Caco-2 (cell line): ENCODE data around the gene CNIH3. TPM values are rescaled to one million over a fixed set of nuclear protein-coding genes. Genes with fewer than 3 reads are reported as not detected.

ENCODE experiments used
- BruUV-seq: library from RNA; stranded (reverse); fragments of 400-500 nt; replicated peaks from 2 replicates; lab custom pipeline; 2021; lab: Mats Ljungman, UMichigan
- CTCF ChIA-PET: fragments of 300-600 bp; sonication (Branson Sonifier 250); formaldehyde crosslinking; loops from one replicate; lab custom pipeline; 2022; ENCODE audit warnings: antibody characterized with exemption; lab: Charles Lee
- POLR2A ChIA-PET: fragments of 300-600 bp; sonication (Branson Sonifier 250); formaldehyde crosslinking; loops from one replicate; lab custom pipeline; 2022; ENCODE audit warnings: antibody characterized with exemption; lab: Charles Lee
- DNase-seq, 2 experiments: peaks; one replicate each; pipeline versions ENCODE4 v3.0.0 to v3.0.0-alpha.2; 2020 to 2022
- H3K27me3 ChIP-seq: replicated peaks from 2 replicates; pipeline ENCODE4 v1.6.0; 2011; ENCODE audit warnings: low read length; ENCODE audit not compliant: control insufficient read depth, insufficient read depth
- H3K36me3 ChIP-seq: 2 replicates; pipeline ENCODE4 v1.5.1; 2011; ENCODE audit warnings: low read length; ENCODE audit not compliant: control insufficient read depth, insufficient read depth
- H3K4me1 ChIP-seq: fragments of 250-450 bp; sonication (Bioruptor Pico); 2 replicates; pipeline ENCODE4 v1.5.1; 2020; ENCODE audit warnings: mild to moderate bottlenecking
- H3K4me3 ChIP-seq: 2 replicates; pipeline ENCODE4 v1.5.1; 2011; ENCODE audit warnings: low read depth, mild to moderate bottlenecking, control low read depth, low read length
- H3K9me3 ChIP-seq: fragments of 250-450 bp; sonication (Bioruptor Pico); 2 replicates; pipeline ENCODE4 v1.5.1; 2020; ENCODE audit warnings: mild to moderate bottlenecking, moderate library complexity
- H3K27ac Mint-ChIP-seq: one replicate; pipeline ENCODE4 v1.8.0; 2022; ENCODE audit warnings: mixed read lengths; ENCODE audit not compliant: unreplicated experiment
- H3K27me3 Mint-ChIP-seq: one replicate; pipeline ENCODE4 v1.8.0; 2022; ENCODE audit warnings: mixed read lengths; ENCODE audit not compliant: insufficient read depth, unreplicated experiment
- H3K36me3 Mint-ChIP-seq: one replicate; pipeline ENCODE4 v1.8.0; 2022; ENCODE audit warnings: mild to moderate bottlenecking, mixed read lengths; ENCODE audit not compliant: insufficient read depth, unreplicated experiment
- H3K4me1 Mint-ChIP-seq: one replicate; pipeline ENCODE4 v1.8.0; 2022; ENCODE audit warnings: low read depth, mixed read lengths; ENCODE audit not compliant: unreplicated experiment
- H3K4me3 Mint-ChIP-seq: one replicate; pipeline ENCODE4 v1.8.0; 2022; ENCODE audit warnings: mild to moderate bottlenecking, moderate library complexity, mixed read lengths; ENCODE audit not compliant: unreplicated experiment
- H3K9me3 Mint-ChIP-seq: one replicate; pipeline ENCODE4 v1.8.0; 2022; ENCODE audit warnings: mixed read lengths; ENCODE audit not compliant: unreplicated experiment
- CTCF ChIP-seq, 2 experiments: fragments of 200-600 bp in 1 of 2; IDR thresholded peaks; 1 replicate in 1 of 2; 2 replicates in 1 of 2; pipeline versions ENCODE4 v1.5.1 to v1.8.0; 2011 to 2022; ENCODE audit warnings: antibody characterized with exemption in 1 of 2, control low read depth in 1 of 2, inconsistent platforms in 1 of 2, low read depth in 1 of 2, low read length in 1 of 2, mild to moderate bottlenecking in 1 of 2, moderate library complexity in 1 of 2; ENCODE audit not compliant: insufficient read depth in 1 of 2, severe bottlenecking in 1 of 2, unreplicated experiment in 1 of 2
- intact Hi-C: fragments of 100-400 bp; cut with micrococcal nuclease; formaldehyde crosslinking; loops from one replicate; pipeline ENCODE4 v1.10.0; 2022; ENCODE audit not compliant: unreplicated experiment
- total RNA-seq: library from RNA; stranded (reverse); gene quantifications from 2 replicates; pipeline ENCODE4 v1.2.3, GENCODE V29; 2022

The CNIH3 gene
- total RNA-seq, 1 experiment from 2014 or later, result 2.2 TPM

GRCh38 chr1:224675590-224675989 lies 59.5 kb downstream of the CNIH3 start:
- no peak overlapping the region for H3K27ac Mint-ChIP-seq
- POLR2A ChIA-PET, result no interaction called here
- no peak for TF ChIP-seq CTCF (IDR thresholded peaks at IDR 0.05; ENCODE audit: insufficient read depth in 1 of 2, low read depth in 1 of 2, low read length in 1 of 2, severe bottlenecking in 1 of 2, unreplicated experiment in 1 of 2)
- no peak for DNase-seq
- H3K4me3 Mint-ChIP-seq, result no peak overlapping the region
- H3K4me1 Mint-ChIP-seq, result no peaks in the 10 kb centered on the region
- no peaks in the 10 kb centered on the region for H3K9me3 Mint-ChIP-seq
- intact Hi-C loops, result no loop called here
- H3K4me3 ChIP-seq, result no peak overlapping the region
- H3K27me3 Mint-ChIP-seq, result no peaks in the 10 kb centered on the region
- H3K36me3 Mint-ChIP-seq, result no peaks in the 10 kb centered on the region
- CTCF ChIA-PET, result no interaction called here
- no peaks in the 10 kb centered on the region for H3K4me1 ChIP-seq
- H3K9me3 ChIP-seq, result no peaks in the 10 kb centered on the region
- no peaks in the 10 kb centered on the region for H3K36me3 ChIP-seq
- no TSS peak for BruUV-seq
- H3K27me3 ChIP-seq, result no peaks in the 10 kb centered on the region

GRCh38 chr1:224676551-224676950 lies 60.4 kb downstream of the CNIH3 start:
- ChIA-PET POLR2A (no interaction called here), CTCF (no interaction called here)
- BruUV-seq, result no TSS peak
- H3K4me1 Mint-ChIP-seq, result no peaks in the 10 kb centered on the region
- intact Hi-C loops, result no loop called here
- H3K4me3 Mint-ChIP-seq, result no peak overlapping the region
- Histone ChIP-seq H3K4me3 (no peak overlapping the region), H3K4me1 (no peaks in the 10 kb centered on the region), H3K27me3 (no peaks in the 10 kb centered on the region), H3K9me3 (no peaks in the 10 kb centered on the region), H3K36me3 (no peaks in the 10 kb centered on the region)
- H3K9me3 Mint-ChIP-seq, result no peaks in the 10 kb centered on the region
- no peaks in the 10 kb centered on the region for H3K36me3 Mint-ChIP-seq
- TF ChIP-seq CTCF (IDR thresholded peaks at IDR 0.05; ENCODE audit: insufficient read depth in 1 of 2, low read depth in 1 of 2, low read length in 1 of 2, severe bottlenecking in 1 of 2, unreplicated experiment in 1 of 2), result no peak
- DNase-seq, result no peak
- no peaks in the 10 kb centered on the region for H3K27me3 Mint-ChIP-seq
- no peak overlapping the region for H3K27ac Mint-ChIP-seq

- BruUV-seq, result no TSS peak
- no peak for DNase-seq
- no peaks in the 10 kb centered on the region for H3K4me1 Mint-ChIP-seq
- POLR2A ChIA-PET, result no interaction called here
- no peak overlapping the region for H3K4me3 Mint-ChIP-seq
- no peaks in the 10 kb centered on the region for H3K9me3 Mint-ChIP-seq
- Histone ChIP-seq H3K4me1 (no peaks in the 10 kb centered on the region), H3K4me3 (no peak overlapping the region), H3K27me3 (no peaks in the 10 kb centered on the region), H3K36me3 (no peaks in the 10 kb centered on the region), H3K9me3 (no peaks in the 10 kb centered on the region)
- CTCF ChIA-PET, result no interaction called here
- H3K27me3 Mint-ChIP-seq, result no peaks in the 10 kb centered on the region
- H3K36me3 Mint-ChIP-seq, result no peaks in the 10 kb centered on the region
- intact Hi-C loops, result no loop called here
- no peak for TF ChIP-seq CTCF (IDR thresholded peaks at IDR 0.05; ENCODE audit: insufficient read depth in 1 of 2, low read depth in 1 of 2, low read length in 1 of 2, severe bottlenecking in 1 of 2, unreplicated experiment in 1 of 2)
- no peak overlapping the region for H3K27ac Mint-ChIP-seq
These were observed 62.1 kb downstream of the CNIH3 start for GRCh38 chr1:224678168-224678567.
